IPS DF 6.9 (cell line): Measurements from ENCODE around the gene PCDHB11.
"Not testable (repeated sequence)": the region's sequence is repeated elsewhere in the genome, so short reads cannot be mapped to it uniquely, and the experiment has no call there.

Source experiments
- DNase-seq: peaks from one replicate; pipeline ENCODE4 v3.0.0-alpha.2; 2013; ENCODE audit warnings: low read depth, low spot score
- H3K27ac ChIP-seq: one replicate; pipeline ENCODE4 v1.5.1; 2013; ENCODE audit warnings: low read length, control low read depth
- H3K27me3 ChIP-seq: 2 replicates; pipeline ENCODE4 v1.6.1; 2013; ENCODE audit warnings: mild to moderate bottlenecking, low read length; ENCODE audit not compliant: control insufficient read depth, insufficient read depth
- H3K36me3 ChIP-seq: 2 replicates; pipeline ENCODE4 v1.6.1; 2013; ENCODE audit warnings: low read length; ENCODE audit not compliant: control insufficient read depth, insufficient read depth
- H3K4me1 ChIP-seq: 2 replicates; pipeline ENCODE4 v1.6.1; 2013; ENCODE audit warnings: low read length; ENCODE audit not compliant: control insufficient read depth, insufficient read depth
- H3K4me3 ChIP-seq: 2 replicates; pipeline ENCODE4 v1.5.1; 2013; ENCODE audit warnings: mild to moderate bottlenecking, low read length
- H3K9me3 ChIP-seq: 2 replicates; pipeline ENCODE4 v1.6.1; 2013; ENCODE audit warnings: low read length, inconsistent platforms; ENCODE audit not compliant: control insufficient read depth, insufficient read depth
- WGBS: extraction: QIAGEN DNeasy Blood & Tissue Kit; methylation state at CpG from one replicate; pipeline ENCODE4 v1.1.7; 2013; ENCODE audit warnings: mixed read lengths, missing lambda C conversion rate; ENCODE audit not compliant: insufficient read length, insufficient coverage; 5-methylcytosine and 5-hydroxymethylcytosine counted together

The PCDHB11 gene

GRCh38 chr5:141199359-141200235 is at the start of gene PCDHB11:
TSS of gene PCDHB11 (plus strand) at chr5:141199627. CDS start at chr5:141199775, 148 bp downstream.
- H3K27me3 ChIP-seq: no peaks in the 10 kb centered on the region
- H3K36me3 ChIP-seq: no peaks in the 10 kb centered on the region
- H3K9me3 ChIP-seq: no peaks in the 10 kb centered on the region
- WGBS: no CpG with 5 or more reads among the region's 21 CpGs
- H3K27ac ChIP-seq: no peak within 1 kb of the TSS
- no peak for DNase-seq
- no peaks in the 10 kb centered on the region for H3K4me1 ChIP-seq
- no peak within 1 kb of the TSS for H3K4me3 ChIP-seq

- Histone ChIP-seq H3K4me3 (no peak within 1 kb of the TSS), H3K27ac (no peak within 1 kb of the TSS), H3K36me3 (no peaks in the 10 kb centered on the region), H3K4me1 (no peaks in the 10 kb centered on the region), H3K9me3 (no peaks in the 10 kb centered on the region), H3K27me3 (no peaks in the 10 kb centered on the region)
- WGBS: no CpG with 5 or more reads among the region's 18 CpGs
- no peak for DNase-seq
Observed at GRCh38 chr5:141149812-141150211, 49.6 kb upstream of the PCDHB11 start, which contains the start of gene PCDHB6. TSS of gene PCDHB6 (plus strand) at chr5:141150057. CDS start at chr5:141150258, 201 bp downstream.

GRCh38 chr5:141150224-141150992 is 49.0 kb upstream of the PCDHB11 start:
- Histone ChIP-seq H3K27me3 (no peaks in the 10 kb centered on the region), H3K27ac (no peak overlapping the region), H3K36me3 (no peaks in the 10 kb centered on the region), H3K4me3 (no peak overlapping the region), H3K9me3 (no peaks in the 10 kb centered on the region), H3K4me1 (no peaks in the 10 kb centered on the region)
- no CpG with 5 or more reads among the region's 33 CpGs for WGBS
- no peak for DNase-seq

- H3K4me1 ChIP-seq: no peaks in the 10 kb centered on the region
- H3K4me3 ChIP-seq: no peak overlapping the region
- H3K36me3 ChIP-seq: no peaks in the 10 kb centered on the region
- H3K27ac ChIP-seq: no peak overlapping the region
- no peaks in the 10 kb centered on the region for H3K27me3 ChIP-seq
- WGBS: no CpG with 5 or more reads among the region's 13 CpGs
- no peak for DNase-seq
- H3K9me3 ChIP-seq: no peaks in the 10 kb centered on the region
Observed at GRCh38 chr5:141150993-141151325, 48.5 kb upstream of the PCDHB11 start.

- not testable (repeated sequence) for H3K27me3 ChIP-seq, H3K27ac ChIP-seq, H3K4me3 ChIP-seq, H3K9me3 ChIP-seq, DNase-seq, H3K4me1 ChIP-seq, H3K36me3 ChIP-seq
- no CpG with 5 or more reads among the region's 41 CpGs for WGBS
Observed at GRCh38 chr5:141151632-141152031, 47.8 kb upstream of the PCDHB11 start.

- WGBS: no CpG with 5 or more reads among the region's 36 CpGs
- DNase-seq, H3K4me3 ChIP-seq, H3K36me3 ChIP-seq, H3K27me3 ChIP-seq, H3K27ac ChIP-seq, H3K4me1 ChIP-seq, H3K9me3 ChIP-seq: not testable (repeated sequence)
Observed at GRCh38 chr5:141152096-141152495, 47.3 kb upstream of the PCDHB11 start.

GRCh38 chr5:141155540-141156374 is 43.7 kb upstream of the PCDHB11 start:
- Histone ChIP-seq H3K4me1 (no peaks in the 10 kb centered on the region), H3K36me3 (no peaks in the 10 kb centered on the region), H3K27me3 (no peaks in the 10 kb centered on the region), H3K4me3 (no peak overlapping the region), H3K27ac (no peak overlapping the region), H3K9me3 (no peaks in the 10 kb centered on the region)
- DNase-seq: no peak
- WGBS: no CpG with 5 or more reads among the region's 21 CpGs

GRCh38 chr5:141157356-141157755 is 42.1 kb upstream of the PCDHB11 start:
- no CpG with 5 or more reads among the region's 38 CpGs for WGBS

GRCh38 chr5:141157901-141158300 is 41.5 kb upstream of the PCDHB11 start:
- H3K36me3 ChIP-seq, H3K27me3 ChIP-seq, H3K4me1 ChIP-seq, H3K4me3 ChIP-seq, H3K9me3 ChIP-seq, DNase-seq, H3K27ac ChIP-seq: not testable (repeated sequence)
- WGBS: no CpG with 5 or more reads among the region's 28 CpGs

More at GRCh38 chr5:141157356-141157755, 42.1 kb upstream of the PCDHB11 start:
- H3K4me1 ChIP-seq, DNase-seq, H3K4me3 ChIP-seq, H3K27me3 ChIP-seq, H3K36me3 ChIP-seq, H3K9me3 ChIP-seq, H3K27ac ChIP-seq: not testable (repeated sequence)
